ENCODE results near the gene EFNA5.

DNA sequence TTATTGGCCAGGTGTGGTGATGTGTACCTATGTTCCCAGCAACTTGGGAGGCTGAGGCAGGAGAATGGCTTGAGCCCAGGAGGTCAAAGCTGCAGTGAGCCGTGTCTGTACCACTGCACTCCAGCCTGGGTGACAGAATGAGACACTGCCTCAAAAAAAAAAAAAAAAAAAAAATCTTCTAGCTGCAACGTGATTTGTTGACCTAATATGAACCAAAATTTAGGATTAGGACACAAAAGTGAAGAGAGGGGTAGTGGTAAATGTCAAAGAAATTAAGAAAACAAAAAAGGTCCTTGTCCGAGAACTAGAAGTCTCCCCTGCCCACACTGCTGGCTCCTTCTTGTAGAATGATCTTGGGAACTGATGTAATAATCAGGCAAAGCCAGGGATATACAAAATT lies 272.0 kb downstream of the EFNA5 start:
- TF ChIP-seq, protein P1, sequence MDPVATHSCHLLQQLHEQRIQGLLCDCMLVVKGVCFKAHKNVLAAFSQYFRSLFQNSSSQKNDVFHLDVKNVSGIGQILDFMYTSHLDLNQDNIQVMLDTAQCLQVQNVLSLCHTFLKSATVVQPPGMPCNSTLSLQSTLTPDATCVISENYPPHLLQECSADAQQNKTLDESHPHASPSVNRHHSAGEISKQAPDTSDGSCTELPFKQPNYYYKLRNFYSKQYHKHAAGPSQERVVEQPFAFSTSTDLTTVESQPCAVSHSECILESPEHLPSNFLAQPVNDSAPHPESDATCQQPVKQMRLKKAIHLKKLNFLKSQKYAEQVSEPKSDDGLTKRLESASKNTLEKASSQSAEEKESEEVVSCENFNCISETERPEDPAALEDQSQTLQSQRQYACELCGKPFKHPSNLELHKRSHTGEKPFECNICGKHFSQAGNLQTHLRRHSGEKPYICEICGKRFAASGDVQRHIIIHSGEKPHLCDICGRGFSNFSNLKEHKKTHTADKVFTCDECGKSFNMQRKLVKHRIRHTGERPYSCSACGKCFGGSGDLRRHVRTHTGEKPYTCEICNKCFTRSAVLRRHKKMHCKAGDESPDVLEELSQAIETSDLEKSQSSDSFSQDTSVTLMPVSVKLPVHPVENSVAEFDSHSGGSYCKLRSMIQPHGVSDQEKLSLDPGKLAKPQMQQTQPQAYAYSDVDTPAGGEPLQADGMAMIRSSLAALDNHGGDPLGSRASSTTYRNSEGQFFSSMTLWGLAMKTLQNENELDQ (tag by site-specific recombination; IDR thresholded peaks at IDR 0.05; ENCODE audit: low read depth): no peak
- no peak for TF ChIP-seq ZNF548 (tag by site-specific recombination; IDR thresholded peaks at IDR 0.05)
- TF ChIP-seq, protein P2, sequence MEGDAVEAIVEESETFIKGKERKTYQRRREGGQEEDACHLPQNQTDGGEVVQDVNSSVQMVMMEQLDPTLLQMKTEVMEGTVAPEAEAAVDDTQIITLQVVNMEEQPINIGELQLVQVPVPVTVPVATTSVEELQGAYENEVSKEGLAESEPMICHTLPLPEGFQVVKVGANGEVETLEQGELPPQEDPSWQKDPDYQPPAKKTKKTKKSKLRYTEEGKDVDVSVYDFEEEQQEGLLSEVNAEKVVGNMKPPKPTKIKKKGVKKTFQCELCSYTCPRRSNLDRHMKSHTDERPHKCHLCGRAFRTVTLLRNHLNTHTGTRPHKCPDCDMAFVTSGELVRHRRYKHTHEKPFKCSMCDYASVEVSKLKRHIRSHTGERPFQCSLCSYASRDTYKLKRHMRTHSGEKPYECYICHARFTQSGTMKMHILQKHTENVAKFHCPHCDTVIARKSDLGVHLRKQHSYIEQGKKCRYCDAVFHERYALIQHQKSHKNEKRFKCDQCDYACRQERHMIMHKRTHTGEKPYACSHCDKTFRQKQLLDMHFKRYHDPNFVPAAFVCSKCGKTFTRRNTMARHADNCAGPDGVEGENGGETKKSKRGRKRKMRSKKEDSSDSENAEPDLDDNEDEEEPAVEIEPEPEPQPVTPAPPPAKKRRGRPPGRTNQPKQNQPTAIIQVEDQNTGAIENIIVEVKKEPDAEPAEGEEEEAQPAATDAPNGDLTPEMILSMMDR (tag by site-specific recombination; IDR thresholded peaks at IDR 0.05): no peak

Measured in HEK293 (cell line).